ENCODE results near the gene MRPL12. TPM values are rescaled to one million over a fixed set of nuclear protein-coding genes. Genes with fewer than 3 reads are reported as not detected.
"Not testable (repeated sequence)": the region's sequence is repeated elsewhere in the genome, so short reads cannot be mapped to it uniquely, and the experiment has no call there.

Gene MRPL12
- total RNA-seq, 2 donors from 2014 or later, result 19.8 to 33.4 TPM

GRCh38 chr17:81734405-81735263 lies 31.5 kb downstream of the MRPL12 start:
- DNase-seq (ENCODE audit: low spot score) (no peak), ATAC-seq (ENCODE audit: insufficient number of reproducible peaks, low FRiP score, low read depth) (no peak)
- H3K36me3 ChIP-seq, result no peaks in the 10 kb centered on the region
- no peaks in the 10 kb centered on the region for H3K4me1 ChIP-seq (ENCODE audit: control insufficient read depth in 1 of 2, low read depth in 2 of 2)
- TF ChIP-seq, protein P1, sequence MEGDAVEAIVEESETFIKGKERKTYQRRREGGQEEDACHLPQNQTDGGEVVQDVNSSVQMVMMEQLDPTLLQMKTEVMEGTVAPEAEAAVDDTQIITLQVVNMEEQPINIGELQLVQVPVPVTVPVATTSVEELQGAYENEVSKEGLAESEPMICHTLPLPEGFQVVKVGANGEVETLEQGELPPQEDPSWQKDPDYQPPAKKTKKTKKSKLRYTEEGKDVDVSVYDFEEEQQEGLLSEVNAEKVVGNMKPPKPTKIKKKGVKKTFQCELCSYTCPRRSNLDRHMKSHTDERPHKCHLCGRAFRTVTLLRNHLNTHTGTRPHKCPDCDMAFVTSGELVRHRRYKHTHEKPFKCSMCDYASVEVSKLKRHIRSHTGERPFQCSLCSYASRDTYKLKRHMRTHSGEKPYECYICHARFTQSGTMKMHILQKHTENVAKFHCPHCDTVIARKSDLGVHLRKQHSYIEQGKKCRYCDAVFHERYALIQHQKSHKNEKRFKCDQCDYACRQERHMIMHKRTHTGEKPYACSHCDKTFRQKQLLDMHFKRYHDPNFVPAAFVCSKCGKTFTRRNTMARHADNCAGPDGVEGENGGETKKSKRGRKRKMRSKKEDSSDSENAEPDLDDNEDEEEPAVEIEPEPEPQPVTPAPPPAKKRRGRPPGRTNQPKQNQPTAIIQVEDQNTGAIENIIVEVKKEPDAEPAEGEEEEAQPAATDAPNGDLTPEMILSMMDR (IDR thresholded peaks at IDR 0.05), result no peak
- H3K27ac ChIP-seq, result no peak overlapping the region
- no peak overlapping the region for H3K4me3 ChIP-seq
- no peaks in the 10 kb centered on the region for H3K9me3 ChIP-seq
- H3K27me3 ChIP-seq (replicated peaks; ENCODE audit: insufficient read depth), result no peaks in the 10 kb centered on the region

DNA sequence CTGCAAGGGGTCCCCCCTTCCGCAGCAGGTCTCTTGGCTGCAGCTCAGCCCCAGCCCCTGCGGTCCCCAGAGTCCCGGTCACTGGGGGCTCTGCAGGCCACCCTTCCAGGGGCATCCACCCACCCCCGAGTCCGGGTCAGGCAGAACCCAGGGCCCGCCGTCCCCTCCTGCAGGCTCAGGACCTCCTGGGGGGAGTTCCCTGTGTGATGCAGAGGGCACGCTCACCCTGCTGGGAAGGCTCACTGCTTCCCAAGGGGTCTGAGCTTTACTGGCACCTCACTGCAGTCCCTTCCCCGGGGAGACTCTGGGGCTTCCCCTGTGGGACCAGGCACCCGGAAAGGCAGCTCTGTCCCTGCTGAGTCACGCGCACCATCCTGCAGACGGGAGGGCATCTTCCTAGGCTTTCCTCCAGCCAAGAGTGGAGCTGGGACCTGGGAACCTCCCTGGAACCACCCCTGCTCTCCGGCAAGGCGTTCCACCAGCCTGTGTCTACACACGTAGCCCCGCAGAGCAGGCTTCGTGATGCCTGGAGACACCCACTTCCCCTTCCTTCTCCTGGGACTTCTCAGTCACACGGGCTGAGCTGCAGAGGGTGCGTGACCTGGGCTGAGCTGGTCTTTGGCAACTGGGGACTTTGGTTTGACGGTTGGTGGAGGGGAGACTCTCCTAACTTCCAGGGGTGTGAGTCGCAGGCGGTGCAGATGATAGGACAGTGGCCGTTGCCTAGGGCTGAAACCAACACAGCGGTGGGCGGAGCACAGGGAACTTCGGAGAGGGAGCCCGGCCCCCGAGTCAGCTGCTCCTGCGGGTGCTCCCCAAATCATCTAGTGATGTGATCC lies 32.3 kb downstream of the MRPL12 start:
- ATAC-seq (ENCODE audit: insufficient number of reproducible peaks, low FRiP score, low read depth), result no peak

GRCh38 chr17:81737947-81738800 lies 35.0 kb downstream of the MRPL12 start:
- H3K9me3 ChIP-seq, result no peaks in the 10 kb centered on the region
- no peak for ATAC-seq (ENCODE audit: insufficient number of reproducible peaks, low FRiP score, low read depth)
- H3K4me1 ChIP-seq (ENCODE audit: control insufficient read depth in 1 of 2, low read depth in 2 of 2), result no peaks in the 10 kb centered on the region

More for the DNA sequence above, 32.3 kb downstream of the MRPL12 start:
- H3K4me3 ChIP-seq, result no peak overlapping the region
- TF ChIP-seq, protein P1 (IDR thresholded peaks at IDR 0.05), result no peak
- no peak for DNase-seq (ENCODE audit: low spot score)
- no peaks in the 10 kb centered on the region for H3K4me1 ChIP-seq (ENCODE audit: control insufficient read depth in 1 of 2, low read depth in 2 of 2)
- H3K9me3 ChIP-seq, result no peaks in the 10 kb centered on the region
- H3K36me3 ChIP-seq, result no peaks in the 10 kb centered on the region
- H3K27me3 ChIP-seq (replicated peaks; ENCODE audit: insufficient read depth), result no peaks in the 10 kb centered on the region
- no peak overlapping the region for H3K27ac ChIP-seq

DNA sequence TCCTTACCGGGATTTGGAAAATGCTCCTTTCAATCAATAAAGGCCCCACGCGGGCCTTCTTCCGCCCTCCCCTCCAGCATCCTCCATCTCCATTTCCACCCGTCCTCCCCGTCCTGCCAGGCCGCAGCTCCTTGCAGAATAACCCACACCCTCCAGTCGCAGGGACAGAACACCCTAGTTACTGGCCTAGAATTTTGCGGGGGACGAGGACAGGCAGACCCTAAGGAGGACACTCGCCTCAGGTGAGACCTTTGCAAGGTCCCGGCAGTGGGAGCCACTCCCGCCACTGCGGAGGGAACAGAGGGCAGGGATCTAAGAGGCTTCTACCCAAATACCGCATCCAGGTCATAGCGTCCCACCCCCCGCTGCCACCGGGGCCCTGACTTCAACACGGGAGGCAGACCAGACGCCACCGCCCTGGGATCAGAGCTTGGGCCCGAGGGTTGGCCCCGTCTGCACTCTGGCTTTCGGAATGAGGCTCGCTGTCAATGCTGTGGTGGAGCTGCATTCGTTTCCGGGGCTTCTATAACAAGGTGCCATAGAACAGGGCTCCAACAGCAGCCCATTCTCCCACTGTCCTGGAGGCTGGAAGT lies 35.7 kb downstream of the MRPL12 start:
- TF ChIP-seq, protein P1 (IDR thresholded peaks at IDR 0.05), result no peak
- H3K27ac ChIP-seq, result no peak overlapping the region
- no peak overlapping the region for H3K4me3 ChIP-seq
- H3K4me1 ChIP-seq (ENCODE audit: control insufficient read depth in 1 of 2, low read depth in 2 of 2), result no peaks in the 10 kb centered on the region
- no peaks in the 10 kb centered on the region for H3K9me3 ChIP-seq
- H3K36me3 ChIP-seq, result no peaks in the 10 kb centered on the region
- DNase-seq (ENCODE audit: low spot score) (no peak), ATAC-seq (ENCODE audit: insufficient number of reproducible peaks, low FRiP score, low read depth) (no peak)
- H3K27me3 ChIP-seq (replicated peaks; ENCODE audit: insufficient read depth), result no peaks in the 10 kb centered on the region

More at GRCh38 chr17:81737947-81738800, 35.0 kb downstream of the MRPL12 start:
- Histone ChIP-seq H3K27me3 (replicated peaks; ENCODE audit: insufficient read depth) (no peaks in the 10 kb centered on the region), H3K27ac (no peak overlapping the region), H3K4me3 (no peak overlapping the region), H3K36me3 (no peaks in the 10 kb centered on the region)
- DNase-seq (ENCODE audit: low spot score), result no peak
- TF ChIP-seq, protein P1 (IDR thresholded peaks at IDR 0.05), result no peak

DNA sequence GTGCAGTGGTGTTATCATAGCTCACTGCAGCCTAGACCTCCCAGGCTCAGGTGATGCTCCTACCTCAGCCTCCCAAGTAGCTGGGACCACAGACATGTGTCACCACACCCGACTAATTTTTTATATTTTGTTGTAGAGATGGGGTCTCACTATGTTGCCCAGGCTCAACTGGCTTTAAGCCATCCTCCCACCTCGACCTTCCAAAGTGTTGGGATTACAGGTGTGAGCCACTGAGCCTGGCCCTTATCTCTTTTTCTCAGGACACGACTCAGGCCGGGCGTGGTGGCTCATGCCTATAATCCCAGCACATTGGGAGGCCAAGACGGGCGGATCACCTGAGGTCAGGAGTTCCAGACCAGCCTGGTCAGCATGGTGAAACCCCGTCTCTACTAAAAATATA lies 36.4 kb downstream of the MRPL12 start:
- H3K4me3 ChIP-seq; H3K27me3 ChIP-seq (replicated peaks; ENCODE audit: insufficient read depth); H3K27ac ChIP-seq; H3K9me3 ChIP-seq; H3K36me3 ChIP-seq; DNase-seq (ENCODE audit: low spot score); ATAC-seq (ENCODE audit: insufficient number of reproducible peaks, low FRiP score, low read depth); H3K4me1 ChIP-seq (ENCODE audit: control insufficient read depth in 1 of 2, low read depth in 2 of 2): not testable (repeated sequence)

Data from thoracic aorta (tissue), 2 donors.